Testis (tissue), 2 donors: ENCODE measurements around the gene SOSTDC1.

Experiments used
- POLR2A ChIP-seq: fragments of 450-650 bp; IDR thresholded peaks from one replicate; pipeline ENCODE4 v1.6.1; 2017; ENCODE audit warnings: antibody characterized with exemption, mild to moderate bottlenecking, moderate library complexity
- TF ChIP-seq, protein P1 (sequence below), 3 experiments: fragments of 450-650 bp in 2 of 3; fragments of 200-600 bp in 1 of 3; sonication (generic) in 1 of 3; IDR thresholded peaks; one replicate each; pipeline ENCODE4 v1.5.1; 2016 to 2019; ENCODE audit warnings: antibody characterized with exemption in 3 of 3, mild to moderate bottlenecking in 2 of 3, moderate library complexity in 1 of 3

DNA sequence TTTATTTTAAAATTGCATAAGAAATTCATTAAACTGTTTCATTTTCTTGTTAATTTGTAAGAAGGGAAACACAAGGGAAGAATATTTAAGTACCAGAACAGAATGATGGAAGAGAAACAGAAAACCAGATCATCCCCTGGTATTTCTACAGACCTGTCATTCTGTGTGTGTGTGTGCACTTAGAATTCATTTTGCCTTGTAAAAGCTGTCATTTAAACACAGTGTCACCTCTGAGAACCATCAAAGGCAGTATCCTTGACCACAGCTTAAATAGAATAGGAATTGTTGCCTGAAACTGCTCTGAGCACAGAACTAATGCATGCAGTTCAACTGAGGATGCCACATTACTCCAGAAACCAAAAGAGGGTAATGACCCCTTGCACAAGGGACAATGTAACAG, 37.4 kb downstream of the SOSTDC1 start:
- TF ChIP-seq, protein P1, sequence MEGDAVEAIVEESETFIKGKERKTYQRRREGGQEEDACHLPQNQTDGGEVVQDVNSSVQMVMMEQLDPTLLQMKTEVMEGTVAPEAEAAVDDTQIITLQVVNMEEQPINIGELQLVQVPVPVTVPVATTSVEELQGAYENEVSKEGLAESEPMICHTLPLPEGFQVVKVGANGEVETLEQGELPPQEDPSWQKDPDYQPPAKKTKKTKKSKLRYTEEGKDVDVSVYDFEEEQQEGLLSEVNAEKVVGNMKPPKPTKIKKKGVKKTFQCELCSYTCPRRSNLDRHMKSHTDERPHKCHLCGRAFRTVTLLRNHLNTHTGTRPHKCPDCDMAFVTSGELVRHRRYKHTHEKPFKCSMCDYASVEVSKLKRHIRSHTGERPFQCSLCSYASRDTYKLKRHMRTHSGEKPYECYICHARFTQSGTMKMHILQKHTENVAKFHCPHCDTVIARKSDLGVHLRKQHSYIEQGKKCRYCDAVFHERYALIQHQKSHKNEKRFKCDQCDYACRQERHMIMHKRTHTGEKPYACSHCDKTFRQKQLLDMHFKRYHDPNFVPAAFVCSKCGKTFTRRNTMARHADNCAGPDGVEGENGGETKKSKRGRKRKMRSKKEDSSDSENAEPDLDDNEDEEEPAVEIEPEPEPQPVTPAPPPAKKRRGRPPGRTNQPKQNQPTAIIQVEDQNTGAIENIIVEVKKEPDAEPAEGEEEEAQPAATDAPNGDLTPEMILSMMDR (IDR thresholded peaks at IDR 0.05): no peak
- no peak for TF ChIP-seq POLR2A
